HG03575 (cell line): ENCODE measurements around the gene KAT2B.

Experiments
- ATAC-seq: cut with Tn5 transposase; IDR thresholded peaks from one replicate; pipeline ENCODE4 v1.9.1; 2021; ENCODE audit not compliant: unreplicated experiment, insufficient number of reproducible peaks, low FRiP score; ENCODE audit errors: extremely low read depth

KAT2B gene

GRCh38 chr3:20060974-20061685 is 20.9 kb downstream of the KAT2B start:
- peak; percentile 53 for ATAC-seq

- no peak for ATAC-seq
Measured at GRCh38 chr3:20062996-20063395, 22.8 kb downstream of the KAT2B start.

- ATAC-seq = no peak
Measured at GRCh38 chr3:20064387-20064786, 24.1 kb downstream of the KAT2B start.

- ATAC-seq = no peak
Measured at GRCh38 chr3:20064796-20065564, 24.7 kb downstream of the KAT2B start.

- ATAC-seq = no peak
Measured at GRCh38 chr3:20066079-20066478, 25.8 kb downstream of the KAT2B start.

- ATAC-seq = no peak
Measured at GRCh38 chr3:20066850-20067617, 26.8 kb downstream of the KAT2B start.

- ATAC-seq = no peak
Measured at GRCh38 chr3:20068512-20069177, 28.4 kb downstream of the KAT2B start.

- ATAC-seq = no peak
Measured at GRCh38 chr3:20069178-20069532, 28.9 kb downstream of the KAT2B start.

GRCh38 chr3:20071175-20071574 is 30.9 kb downstream of the KAT2B start:
- ATAC-seq = no peak

- no peak for ATAC-seq
Measured at GRCh38 chr3:20072422-20072821, 32.2 kb downstream of the KAT2B start.

GRCh38 chr3:20073068-20073467 is 32.8 kb downstream of the KAT2B start:
- ATAC-seq = no peak

- no peak for ATAC-seq
Measured at GRCh38 chr3:20073683-20074082, 33.4 kb downstream of the KAT2B start.

GRCh38 chr3:20074226-20075063 is 34.2 kb downstream of the KAT2B start:
- no peak for ATAC-seq

- ATAC-seq = no peak
Measured at GRCh38 chr3:20075197-20075596, 35.0 kb downstream of the KAT2B start.

GRCh38 chr3:20076296-20076997 is 36.2 kb downstream of the KAT2B start:
- no peak for ATAC-seq

- ATAC-seq = no peak
Measured at GRCh38 chr3:20077068-20077467, 36.8 kb downstream of the KAT2B start.

GRCh38 chr3:20078194-20078714 is 38.0 kb downstream of the KAT2B start:
- no peak for ATAC-seq

- ATAC-seq = no peak
Measured at GRCh38 chr3:20079621-20080020, 39.4 kb downstream of the KAT2B start.
